Measurements from ENCODE around the gene SFI1. TPM values are rescaled to one million over a fixed set of nuclear protein-coding genes. Genes with fewer than 3 reads are reported as not detected.
"Not testable (repeated sequence)": the region's sequence is repeated elsewhere in the genome, so short reads cannot be mapped to it uniquely, and the experiment has no call there.

SFI1 gene
- total RNA-seq, 1 experiment from 2014 or later: 55.2 TPM

GRCh38 chr22:31492151-31492550, 4.2 kb upstream of the SFI1 start:
- Mint-ChIP-seq H3K36me3 (ENCODE audit: insufficient read depth, unreplicated experiment) (peaks cover 11% of the 10 kb centered on the region), H3K4me1 (ENCODE audit: low read depth, unreplicated experiment) (no peaks in the 10 kb centered on the region), H3K4me3 (ENCODE audit: unreplicated experiment) (no peak overlapping the region), H3K9me3 (ENCODE audit: unreplicated experiment) (no peaks in the 10 kb centered on the region), H3K27ac (ENCODE audit: unreplicated experiment) (no peak overlapping the region), H3K27me3 (ENCODE audit: insufficient read depth, unreplicated experiment) (no peaks in the 10 kb centered on the region)
- no peaks in the 10 kb centered on the region for H3K36me3 ChIP-seq (ENCODE audit: control insufficient read depth, insufficient read depth, low read length)
- intact Hi-C loops (cut with micrococcal nuclease; ENCODE audit: unreplicated experiment): no loop called here
- no peak overlapping the region for H3K4me3 ChIP-seq (ENCODE audit: low read depth, low read length)
- CTCF ChIA-PET: no interaction called here
- no peaks in the 10 kb centered on the region for H3K9me3 ChIP-seq
- no peaks in the 10 kb centered on the region for H3K27me3 ChIP-seq (replicated peaks; ENCODE audit: control insufficient read depth, insufficient read depth, low read length)
- no peak for TF ChIP-seq CTCF (IDR thresholded peaks at IDR 0.05; ENCODE audit: insufficient read depth in 1 of 2, low read depth in 1 of 2, low read length in 1 of 2, severe bottlenecking in 1 of 2, unreplicated experiment in 1 of 2)
- no TSS peak for BruUV-seq (replicated peaks)
- POLR2A ChIA-PET: no interaction called here
- DNase-seq: no peak
- peaks cover 14% of the 10 kb centered on the region for H3K4me1 ChIP-seq

GRCh38 chr22:31493355-31493754, 3.0 kb upstream of the SFI1 start:
- H3K36me3 Mint-ChIP-seq (ENCODE audit: insufficient read depth, unreplicated experiment); H3K4me1 Mint-ChIP-seq (ENCODE audit: low read depth, unreplicated experiment); DNase-seq; H3K9me3 ChIP-seq; H3K4me1 ChIP-seq; H3K27me3 ChIP-seq (replicated peaks; ENCODE audit: control insufficient read depth, insufficient read depth, low read length); H3K36me3 ChIP-seq (ENCODE audit: control insufficient read depth, insufficient read depth, low read length); H3K4me3 Mint-ChIP-seq (ENCODE audit: unreplicated experiment); H3K27me3 Mint-ChIP-seq (ENCODE audit: insufficient read depth, unreplicated experiment); H3K9me3 Mint-ChIP-seq (ENCODE audit: unreplicated experiment); intact Hi-C loops (cut with micrococcal nuclease; ENCODE audit: unreplicated experiment); H3K27ac Mint-ChIP-seq (ENCODE audit: unreplicated experiment); BruUV-seq (replicated peaks); H3K4me3 ChIP-seq (ENCODE audit: low read depth, low read length); POLR2A ChIA-PET; CTCF ChIA-PET: not testable (repeated sequence)

DNA sequence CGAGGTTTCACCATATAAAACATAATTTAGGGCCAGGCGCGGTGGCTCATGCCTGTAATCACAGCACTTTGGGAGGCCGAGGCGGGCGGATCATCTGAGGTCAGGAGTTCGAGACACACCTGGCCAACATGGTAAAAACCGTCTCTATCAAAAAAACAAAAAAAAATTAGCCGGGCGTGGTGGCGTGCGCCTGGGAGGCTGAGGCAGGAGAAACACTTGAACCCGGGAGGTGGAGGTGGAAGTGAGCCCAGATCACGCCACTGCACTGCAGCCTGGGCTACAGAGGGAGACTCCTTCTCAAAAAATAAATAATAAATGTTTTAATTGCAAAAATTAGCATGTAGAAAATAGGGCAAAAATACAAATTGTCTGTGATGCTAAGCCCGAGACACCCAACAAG, 993 bp upstream of the SFI1 start:
- H3K27ac Mint-ChIP-seq (ENCODE audit: unreplicated experiment): no peak overlapping the region
- TF ChIP-seq CTCF (IDR thresholded peaks at IDR 0.05; ENCODE audit: insufficient read depth in 1 of 2, low read depth in 1 of 2, low read length in 1 of 2, severe bottlenecking in 1 of 2, unreplicated experiment in 1 of 2): no peak
- H3K36me3 ChIP-seq (ENCODE audit: control insufficient read depth, insufficient read depth, low read length): no peaks in the 10 kb centered on the region
- H3K9me3 Mint-ChIP-seq (ENCODE audit: unreplicated experiment): no peaks in the 10 kb centered on the region
- no peaks in the 10 kb centered on the region for H3K27me3 Mint-ChIP-seq (ENCODE audit: insufficient read depth, unreplicated experiment)
- H3K4me1 ChIP-seq: peaks cover 5% of the 10 kb centered on the region; the same call in 1 of the 2 replicates
- intact Hi-C loops (cut with micrococcal nuclease; ENCODE audit: unreplicated experiment): no loop called here
- H3K4me3 Mint-ChIP-seq (ENCODE audit: unreplicated experiment): peak overlapping the region; percentile 88
- ChIA-PET POLR2A (no interaction called here), CTCF (no interaction called here)
- no peak for DNase-seq
- no peaks in the 10 kb centered on the region for H3K9me3 ChIP-seq
- no peaks in the 10 kb centered on the region for H3K4me1 Mint-ChIP-seq (ENCODE audit: low read depth, unreplicated experiment)
- peaks cover 2% of the 10 kb centered on the region for H3K36me3 Mint-ChIP-seq (ENCODE audit: insufficient read depth, unreplicated experiment)
- H3K4me3 ChIP-seq (ENCODE audit: low read depth, low read length): peak overlapping the region; percentile 74
- no peaks in the 10 kb centered on the region for H3K27me3 ChIP-seq (replicated peaks; ENCODE audit: control insufficient read depth, insufficient read depth, low read length)
- no TSS peak for BruUV-seq (replicated peaks)

GRCh38 chr22:31496735-31497146, 405 bp downstream of the SFI1 start:
- H3K27me3 Mint-ChIP-seq (ENCODE audit: insufficient read depth, unreplicated experiment): no peaks in the 10 kb centered on the region
- no peaks in the 10 kb centered on the region for H3K9me3 Mint-ChIP-seq (ENCODE audit: unreplicated experiment)
- Histone ChIP-seq H3K36me3 (ENCODE audit: control insufficient read depth, insufficient read depth, low read length) (no peaks in the 10 kb centered on the region), H3K4me1 (no peaks in the 10 kb centered on the region), H3K9me3 (no peaks in the 10 kb centered on the region), H3K27me3 (replicated peaks; ENCODE audit: control insufficient read depth, insufficient read depth, low read length) (no peaks in the 10 kb centered on the region), H3K4me3 (ENCODE audit: low read depth, low read length) (peak overlapping the region; percentile 74)
- ChIA-PET POLR2A (no interaction called here), CTCF (no interaction called here)
- no peak for TF ChIP-seq CTCF (IDR thresholded peaks at IDR 0.05; ENCODE audit: insufficient read depth in 1 of 2, low read depth in 1 of 2, low read length in 1 of 2, severe bottlenecking in 1 of 2, unreplicated experiment in 1 of 2)
- H3K4me1 Mint-ChIP-seq (ENCODE audit: low read depth, unreplicated experiment): no peaks in the 10 kb centered on the region
- intact Hi-C loops (cut with micrococcal nuclease; ENCODE audit: unreplicated experiment): no loop called here
- H3K27ac Mint-ChIP-seq (ENCODE audit: unreplicated experiment): peak overlapping the region; percentile 63
- H3K4me3 Mint-ChIP-seq (ENCODE audit: unreplicated experiment): peak overlapping the region; percentile 88
- H3K36me3 Mint-ChIP-seq (ENCODE audit: insufficient read depth, unreplicated experiment): no peaks in the 10 kb centered on the region
- no peak for DNase-seq
- no TSS peak for BruUV-seq (replicated peaks)
